Neural cell (in vitro differentiated cells): ENCODE measurements around the gene TMEM9.

Source experiments
- CTCF ChIP-seq: fragments of 450-650 bp; IDR thresholded peaks from 2 replicates; pipeline ENCODE4 v1.5.1; 2014; ENCODE audit warnings: antibody characterized with exemption, mild to moderate bottlenecking, moderate library complexity; ENCODE audit not compliant: poor library complexity, severe bottlenecking
- EP300 ChIP-seq: fragments of 450-650 bp; conservative IDR thresholded peaks from 2 replicates; pipeline ENCODE4 v1.6.1; 2014; ENCODE audit warnings: antibody characterized with exemption, mild to moderate bottlenecking, moderate library complexity; ENCODE audit not compliant: poor library complexity, severe bottlenecking
- EZH2 ChIP-seq: fragments of 200-600, 300-800 bp; shearing (Covaris generic), sonication (generic); IDR thresholded peaks from 2 replicates; pipeline ENCODE4 v1.6.1; 2014; ENCODE audit warnings: antibody characterized with exemption, low read length, borderline replicate concordance, mild to moderate bottlenecking; ENCODE audit not compliant: insufficient read depth, poor library complexity, severe bottlenecking
- POLR2AphosphoS5 ChIP-seq: IDR thresholded peaks from 2 replicates; pipeline ENCODE4 v1.6.1; 2012
- REST ChIP-seq: IDR thresholded peaks from 2 replicates; pipeline ENCODE4 v1.6.1; 2012; ENCODE audit warnings: borderline replicate concordance
- SMC3 ChIP-seq: fragments of 450-650 bp; conservative IDR thresholded peaks from 2 replicates; pipeline ENCODE4 v1.6.1; 2014; ENCODE audit warnings: antibody characterized with exemption, mild to moderate bottlenecking, moderate library complexity; ENCODE audit not compliant: poor library complexity
- TAF1 ChIP-seq: IDR thresholded peaks from 2 replicates; pipeline ENCODE4 v1.6.1; 2012; ENCODE audit warnings: low read depth

- TF ChIP-seq CTCF = no peak
- TF ChIP-seq TAF1 = no peak
- no peak for TF ChIP-seq EZH2
- TF ChIP-seq SMC3 = no peak
- no peak for TF ChIP-seq EP300
- no peak for TF ChIP-seq POLR2AphosphoS5
- TF ChIP-seq REST = no peak
These were observed 44.3 kb upstream of the TMEM9 start for GRCh38 chr1:201198598-201198997.
